HepG2 (cell line): ENCODE measurements around the gene TTBK1. TPM values are rescaled to one million over a fixed set of nuclear protein-coding genes. Genes with fewer than 3 reads are reported as not detected.
A peak's percentile ranks its signal among the peaks of the same experiment; 100 is the strongest.

Experiments used
- ATAC-seq: fragments of 200-7000 bp; cut with Tn5 transposase; 3 replicates; pipeline ENCODE4 v1.9.1; 2020; ENCODE audit warnings: mild to moderate bottlenecking, moderate library complexity
- BruUV-seq: library from RNA; stranded (reverse); fragments of 400-500 nt; replicated peaks from 2 replicates; lab custom pipeline; 2021; lab: Mats Ljungman, UMichigan
- CTCF ChIA-PET: fragments of 300-600 bp; formaldehyde crosslinking; extraction: SDS; loops from one replicate; lab custom pipeline; 2021; ENCODE audit warnings: low total read pairs, inconsistent platforms, low intra/inter-chr PET ratio; lab: Yijun Ruan, JAX
- POLR2A ChIA-PET: fragments of 350-600 bp; sonication (Branson Sonifier 250); formaldehyde crosslinking; loops from one replicate; lab custom pipeline; 2020; ENCODE audit warnings: antibody characterized with exemption, inconsistent platforms; lab: Yijun Ruan, JAX
- DNase-seq: peaks from one replicate; pipeline ENCODE4 v3.0.0-alpha.2; 2015; ENCODE audit warnings: low spot score
- FAIRE-seq: peaks from 3 replicates; lab custom pipeline; 2011; peaks lifted over from hg19 to GRCh38; lab: Jason Lieb, UNC
- H2AFZ ChIP-seq: one replicate; pipeline ENCODE4 v1.6.1; 2011; ENCODE audit warnings: low read length, inconsistent platforms
- H3K27ac ChIP-seq: fragments of 300-600 bp; 3 replicates; pipeline ENCODE4 v1.8.0; 2011; ENCODE audit warnings: mixed run types, mild to moderate bottlenecking, mixed read lengths, low read length, inconsistent platforms; ENCODE audit not compliant: insufficient read depth; ENCODE audit errors: extremely low read length
- H3K27me3 ChIP-seq, 2 experiments: fragments of 200-600 bp in 1 of 2; 2 replicates in 1 of 2; 3 replicates in 1 of 2; pipeline versions ENCODE4 v1.6.0 to v1.8.0; 2011; ENCODE audit warnings: low read length in 2 of 2, mild to moderate bottlenecking in 2 of 2, moderate library complexity in 2 of 2, inconsistent platforms in 1 of 2; ENCODE audit not compliant: insufficient read depth in 2 of 2, control insufficient read depth in 1 of 2
- H3K36me3 ChIP-seq, 2 experiments: fragments of 200-600 bp in 1 of 2; replicated peaks in 1 of 2; 2 replicates in 1 of 2; 3 replicates in 1 of 2; pipeline versions ENCODE4 v1.5.1 to v1.8.0; 2011; ENCODE audit warnings: low read length in 2 of 2, inconsistent platforms in 1 of 2; ENCODE audit not compliant: insufficient read depth in 2 of 2, control insufficient read depth in 1 of 2
- H3K4me1 ChIP-seq: 2 replicates; pipeline ENCODE4 v1.5.1; 2012; ENCODE audit warnings: low read length, inconsistent platforms; ENCODE audit not compliant: insufficient read depth
- H3K4me2 ChIP-seq: 2 replicates; pipeline ENCODE4 v1.6.0; 2011; ENCODE audit warnings: low read depth, low read length, inconsistent platforms
- H3K4me3 ChIP-seq, 3 experiments: fragments of 200-600 bp in 1 of 3; sonication (generic), shearing (Covaris generic) in 1 of 3; replicated peaks in 1 of 3; 2 replicates each; pipeline ENCODE4 v1.5.1; 2011 to 2016; ENCODE audit warnings: low read length in 3 of 3, inconsistent platforms in 2 of 3, low read depth in 2 of 3, mild to moderate bottlenecking in 2 of 3, control low read depth in 1 of 3, mixed read lengths in 1 of 3; ENCODE audit not compliant: insufficient read depth in 1 of 3
- H3K79me2 ChIP-seq: one replicate; pipeline ENCODE4 v1.6.1; 2011; ENCODE audit warnings: low read length, inconsistent platforms; ENCODE audit not compliant: insufficient read depth
- H3K9ac ChIP-seq: 2 replicates; pipeline ENCODE4 v1.6.0; 2011; ENCODE audit warnings: mild to moderate bottlenecking, low read depth, low read length, inconsistent platforms; ENCODE audit not compliant: insufficient read depth
- H3K9me3 ChIP-seq: 2 replicates; pipeline ENCODE4 v1.5.1; 2012; ENCODE audit warnings: mild to moderate bottlenecking, low read length
- H4K20me1 ChIP-seq: 2 replicates; pipeline ENCODE4 v1.6.0; 2011; ENCODE audit warnings: inconsistent platforms, mild to moderate bottlenecking, low read length, moderate library complexity; ENCODE audit not compliant: insufficient read depth
- CCAR2 ChIP-seq: fragments of 200-400 bp; formaldehyde crosslinking; optimal IDR thresholded peaks from 2 replicates; pipeline ENCODE3; 2018; ENCODE audit warnings: low read depth, mild to moderate bottlenecking, low read length, moderate library complexity
- CENPX ChIP-seq: sonication (generic); formaldehyde crosslinking; IDR thresholded peaks from 2 replicates; pipeline ENCODE4 v1.9.0; 2021; ENCODE audit warnings: mild to moderate bottlenecking, missing genetic modification reagents, moderate library complexity
- DDIT3 ChIP-seq: sonication (generic); formaldehyde crosslinking; IDR thresholded peaks from 2 replicates; pipeline ENCODE4 v1.4.0; 2020; ENCODE audit warnings: mild to moderate bottlenecking, missing genetic modification reagents
- EP300 ChIP-seq, 3 experiments: sonication (generic) in 1 of 3; formaldehyde crosslinking in 1 of 3; IDR thresholded peaks; 2 replicates each; pipeline versions ENCODE4 v1.5.1 to v1.6.1; 2011 to 2020; ENCODE audit warnings: low read depth in 2 of 3, low read length in 2 of 3, borderline replicate concordance in 1 of 3, improper control_type of control experiment in 1 of 3, mild to moderate bottlenecking in 1 of 3, missing genetic modification reagents in 1 of 3, moderate library complexity in 1 of 3
- MAZ ChIP-seq, 2 experiments: sonication (generic) in 1 of 2; formaldehyde crosslinking in 1 of 2; IDR thresholded peaks; 2 replicates each; pipeline versions ENCODE4 v1.5.0 to v1.6.1; 2012 to 2020; ENCODE audit warnings: low read depth in 2 of 2, mild to moderate bottlenecking in 2 of 2, borderline replicate concordance in 1 of 2, improper control_type of control experiment in 1 of 2, low read length in 1 of 2, missing genetic modification reagents in 1 of 2, moderate library complexity in 1 of 2
- NBN ChIP-seq: fragments of 450-650 bp; conservative IDR thresholded peaks from 2 replicates; pipeline ENCODE4 v1.6.1; 2017
- SOX6 ChIP-seq, 2 experiments: fragments of 450-650 bp in 1 of 2; sonication (generic) in 1 of 2; formaldehyde crosslinking in 1 of 2; IDR thresholded peaks; 2 replicates each; pipeline versions ENCODE4 v1.4.0 to v1.6.1; 2017 to 2020; ENCODE audit warnings: antibody characterized with exemption in 1 of 2, mild to moderate bottlenecking in 1 of 2, missing genetic modification reagents in 1 of 2
- SPEN ChIP-seq: sonication (generic); formaldehyde crosslinking; IDR thresholded peaks from 2 replicates; pipeline ENCODE4 v1.5.1; 2020; ENCODE audit warnings: low read depth, mild to moderate bottlenecking, missing genetic modification reagents
- TFE3 ChIP-seq: IDR thresholded peaks from 2 replicates; pipeline ENCODE4 v1.6.1; 2016
- THAP11 ChIP-seq: IDR thresholded peaks from 2 replicates; pipeline ENCODE4 v1.6.1; 2016; ENCODE audit warnings: missing biosample characterization, missing genetic modification reagents
- ZFX ChIP-seq: sonication (generic); formaldehyde crosslinking; IDR thresholded peaks from 2 replicates; pipeline ENCODE4 v1.4.0; 2020; ENCODE audit warnings: mild to moderate bottlenecking, low read depth, missing genetic modification reagents, moderate library complexity
- ZMAT3 ChIP-seq: sonication (generic); formaldehyde crosslinking; conservative IDR thresholded peaks from 2 replicates; pipeline ENCODE4 v1.7.0; 2021; ENCODE audit warnings: missing genetic modification reagents
- ZNF780A ChIP-seq: sonication (generic); formaldehyde crosslinking; IDR thresholded peaks from 2 replicates; pipeline ENCODE4 v1.8.0; 2022; ENCODE audit warnings: mild to moderate bottlenecking, missing genetic modification reagents, moderate library complexity
- WGBS: methylation state at CpG from one replicate; pipeline ENCODE4 v1.1.6; 2017; ENCODE audit warnings: low lambda C conversion rate; 5-methylcytosine and 5-hydroxymethylcytosine counted together
- in situ Hi-C: cut with HindIII; loops from 2 replicates; pipeline ENCODE4 v1.10.0; 2017; ENCODE audit warnings: low pct_unique_long_range_greater_than_20kb; ENCODE audit not compliant: extremely low pct_ligation_motif_present
- intact Hi-C: fragments of 100-400 bp; cut with micrococcal nuclease; formaldehyde crosslinking; loops from one replicate; pipeline ENCODE4 v1.10.0; 2022; ENCODE audit not compliant: unreplicated experiment
- polyA plus RNA-seq, 8 experiments: library from polyadenylated mRNA; depleted of rRNA in 3 of 8; stranded (reverse) in 7 of 8; unstranded in 1 of 8; fragments of >200 nt; fragmentation: Illumina TruSeq in 4 of 8; extraction: Trizol in 4 of 8; gene quantifications; 2 replicates each; pipeline versions ENCODE4 v1.2.1 to v1.2.3, GENCODE V29; 2011 to 2016; ENCODE audit warnings: low read depth in 4 of 8, missing spikeins in 1 of 8, mixed read lengths in 1 of 8; ENCODE audit not compliant: insufficient read depth in 1 of 8
- total RNA-seq, 5 experiments: library from RNA; depleted of rRNA; stranded (reverse); fragments of >200 nt; fragmentation: Illumina TruSeq; extraction: Trizol; gene quantifications; 2 replicates each; pipeline ENCODE4 v1.2.3, GENCODE V29; 2016; ENCODE audit warnings: low read depth in 1 of 5

Gene TTBK1
- total and polyA plus RNA-seq, 2 of the 13 experiments (the other 11 are each of a cell fraction or from before 2014, with no cell fraction given) = 0.24 to 0.33 TPM

- no peak for TF ChIP-seq DDIT3
- TF ChIP-seq SOX6 (IDR thresholded peaks at IDR 0.05) = no peak
- TF ChIP-seq SOX6 (CRISPR knock-in tag; IDR thresholded peaks at IDR 0.05) = no peak
- TF ChIP-seq SPEN (CRISPR knock-in tag) = no peak
- TF ChIP-seq CENPX (CRISPR knock-in tag) = no peak
Observed at GRCh38 chr6:43277306-43277642, 34.0 kb downstream of the TTBK1 start (continued).

GRCh38 chr6:43277643-43278523, 34.6 kb downstream of the TTBK1 start:
- H3K4me2 ChIP-seq = peak overlapping the region; percentile 88
- no peaks in the 10 kb centered on the region for H3K36me3 ChIP-seq
- DNase-seq (peak; percentile 80), FAIRE-seq (no peak), ATAC-seq (peak; percentile 47)
- BruUV-seq = no TSS peak
- H3K4me1 ChIP-seq = peaks cover 96% of the 10 kb centered on the region
- CTCF ChIA-PET = no interaction called here
- H3K27me3 ChIP-seq = no peaks in the 10 kb centered on the region
- peak overlapping the region; percentile 32 to 86 (median 40); a peak in 5 of 6 replicates for H3K4me3 ChIP-seq
- no peak overlapping the region for H2AFZ ChIP-seq
- H3K9ac ChIP-seq = peak overlapping the region; percentile 97
- no peaks in the 10 kb centered on the region for H4K20me1 ChIP-seq
- POLR2A ChIA-PET = interaction anchor here (0.7 to 20.0 kb wide), 11 partner anchors 10 to 159 kb away, joined by 3 to 314 read pairs (median 4); partner anchors contain the start of genes CRIP3, CUL9, DNPH1 and SLC22A7
- in situ Hi-C loops (no loop called here), intact Hi-C loops (no loop called here)
- H3K9me3 ChIP-seq = no peaks in the 10 kb centered on the region
- peak overlapping the region; percentile 94 for H3K27ac ChIP-seq
- 9% methylated on average over 13 of the region's 13 CpGs for WGBS
- peaks cover 7% of the 10 kb centered on the region for H3K79me2 ChIP-seq
- TF ChIP-seq TFE3 (CRISPR knock-in tag) (no peak), EP300 (IDR thresholded peaks at IDR 0.05; ENCODE audit: low read depth in 2 of 2, low read length in 2 of 2) (peak in 1 of 2 experiments; percentile 64; a peak in 2 of 4 replicates), EP300 (CRISPR knock-in tag; IDR thresholded peaks at IDR 0.05; ENCODE audit: borderline replicate concordance) (no peak), NBN (no peak), MAZ (IDR thresholded peaks at IDR 0.05; ENCODE audit: borderline replicate concordance, low read depth, low read length) (peak; percentile 50; the same call in 1 of the 2 replicates), MAZ (CRISPR knock-in tag; IDR thresholded peaks at IDR 0.05; ENCODE audit: low read depth) (no peak; the same call in 1 of the 2 replicates), ZMAT3 (CRISPR knock-in tag) (0 out of 2 replicates have a peak, but pooled peaks have one; percentile 40), THAP11 (CRISPR knock-in tag) (peak; percentile 68), CCAR2 (peak; percentile 30), ZFX (CRISPR knock-in tag) (peak; percentile 96), ZNF780A (CRISPR knock-in tag) (no peak)
